ENCODE results near the gene U2AF2. TPM values are rescaled to one million over a fixed set of nuclear protein-coding genes. Genes with fewer than 3 reads are reported as not detected.
A peak's percentile ranks its signal among the peaks of the same experiment; 100 is the strongest.

U2AF2 gene
- total RNA-seq, 1 experiment from 2014 or later, result 343 TPM

DNA sequence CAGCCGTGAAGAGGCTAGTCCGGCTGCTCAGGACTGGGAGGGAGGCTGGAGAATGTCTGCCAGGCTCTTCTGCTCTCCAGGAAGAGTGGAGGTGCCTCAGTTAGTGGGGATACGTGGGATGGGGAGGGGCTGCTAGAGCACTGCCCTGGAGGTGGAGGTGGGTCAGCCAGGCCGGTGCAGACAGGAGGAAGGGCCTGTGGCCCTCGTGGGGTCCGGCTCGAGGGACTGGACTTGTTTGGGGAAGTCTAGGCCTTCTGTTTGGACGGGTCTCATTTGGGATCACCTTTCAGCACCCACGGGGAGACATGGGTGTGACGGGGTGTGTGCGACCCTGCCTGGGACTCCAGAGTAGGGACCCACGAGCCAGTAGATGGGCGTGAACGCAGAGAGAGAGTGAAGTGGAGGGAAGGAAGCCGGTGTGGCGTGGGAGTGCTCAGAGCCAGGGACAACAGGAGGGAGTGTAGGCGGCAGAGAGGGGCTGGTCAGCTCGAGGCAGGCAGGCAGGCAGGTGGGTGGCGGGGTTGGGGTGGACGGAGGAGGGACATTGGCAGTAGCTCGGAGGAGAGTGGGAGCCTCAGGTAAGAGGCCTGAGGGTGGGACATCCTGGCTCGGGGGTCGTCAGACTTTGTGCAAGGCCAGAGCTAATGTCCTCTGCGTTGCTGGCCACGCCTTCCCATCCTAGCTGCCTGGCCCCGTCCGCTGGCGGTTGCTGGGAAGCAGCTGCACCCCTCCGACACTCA, 31.6 kb downstream of the U2AF2 start:
- Histone ChIP-seq H3K9me3 (ENCODE audit: low read length) (no peaks in the 10 kb centered on the region), H3K27ac (ENCODE audit: low read length) (no peak overlapping the region), H3K9me2 (replicated peaks; ENCODE audit: low read length) (no peaks in the 10 kb centered on the region), H3K4me1 (ENCODE audit: insufficient read depth, low read length) (no peaks in the 10 kb centered on the region), H3K27me3 (ENCODE audit: low read length) (no peaks in the 10 kb centered on the region), H3K79me2 (ENCODE audit: low read length) (peaks cover 48% of the 10 kb centered on the region), H3K4me2 (ENCODE audit: low read length) (no peak overlapping the region), H3K4me3 (ENCODE audit: low read length) (no peak overlapping the region), H2AFZ (ENCODE audit: low read length) (no peak overlapping the region), H3F3A (ENCODE audit: low read length, unreplicated experiment) (no peaks in the 10 kb centered on the region), H3K9ac (ENCODE audit: low read length) (no peak overlapping the region), H3K36me3 (ENCODE audit: low read depth, low read length) (peaks cover 48% of the 10 kb centered on the region), H4K20me1 (ENCODE audit: low read length) (peaks cover 25% of the 10 kb centered on the region; the same call in 1 of the 2 replicates)
- DNase-seq, result no peak
- ATAC-seq, result no peak
- ChIA-PET CTCF (no interaction called here), POLR2A (ENCODE audit: unreplicated experiment) (no interaction called here)
- no TSS peak for BruUV-seq (replicated peaks)
- TF ChIP-seq EZH2phosphoT487 (IDR thresholded peaks at IDR 0.05; ENCODE audit: borderline replicate concordance, low read length), result no peak
- no peak for TF ChIP-seq EZH2 (IDR thresholded peaks at IDR 0.05; ENCODE audit: low read length, unreplicated experiment)
- intact Hi-C loops (cut with micrococcal nuclease), result no loop called here

DNA sequence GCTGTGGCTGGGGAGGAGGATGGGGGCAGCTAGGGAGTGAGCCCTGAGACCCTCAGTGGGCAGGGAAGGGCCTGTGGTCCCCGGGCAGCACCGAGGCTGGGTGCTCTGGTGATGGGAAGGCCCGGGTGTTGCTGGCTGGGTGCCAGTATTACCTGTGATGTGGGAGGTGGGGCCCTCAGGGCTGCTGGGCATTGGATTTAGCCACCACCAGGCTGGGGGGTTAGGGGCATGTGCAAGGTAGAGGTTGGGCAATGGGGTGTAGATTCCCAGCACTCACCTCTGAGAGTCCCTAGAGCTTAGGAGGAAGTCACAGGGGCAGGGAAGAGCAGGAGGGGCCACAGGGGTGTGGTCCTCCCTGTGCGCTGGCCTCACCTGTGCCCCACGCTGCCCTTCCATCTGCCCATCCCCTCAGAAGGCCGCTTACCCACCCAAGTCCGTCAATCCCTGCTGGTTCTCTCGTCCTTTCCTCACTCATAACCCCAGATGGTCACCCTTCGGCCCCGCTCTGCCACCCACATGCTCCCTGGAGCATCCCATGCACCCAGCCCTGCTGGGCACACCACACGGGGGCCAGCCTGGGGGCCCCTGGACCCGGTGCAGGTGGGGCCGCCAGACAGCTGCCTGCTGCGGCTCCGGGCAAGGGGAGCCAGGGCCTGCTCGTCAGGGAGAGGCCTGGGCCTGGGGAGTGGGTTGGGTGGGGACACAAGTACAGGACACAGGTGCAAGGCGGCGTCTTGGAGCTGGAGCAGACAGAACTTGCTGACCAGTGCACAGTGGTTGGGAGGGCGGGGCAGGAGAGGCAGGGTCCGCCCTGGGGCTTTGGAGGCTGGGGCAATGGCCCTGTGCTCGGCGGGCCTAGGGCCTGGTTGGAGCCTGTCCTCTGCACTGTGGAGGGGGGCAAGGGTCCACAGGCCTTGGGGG, 32.7 kb downstream of the U2AF2 start:
- TF ChIP-seq, protein P1, sequence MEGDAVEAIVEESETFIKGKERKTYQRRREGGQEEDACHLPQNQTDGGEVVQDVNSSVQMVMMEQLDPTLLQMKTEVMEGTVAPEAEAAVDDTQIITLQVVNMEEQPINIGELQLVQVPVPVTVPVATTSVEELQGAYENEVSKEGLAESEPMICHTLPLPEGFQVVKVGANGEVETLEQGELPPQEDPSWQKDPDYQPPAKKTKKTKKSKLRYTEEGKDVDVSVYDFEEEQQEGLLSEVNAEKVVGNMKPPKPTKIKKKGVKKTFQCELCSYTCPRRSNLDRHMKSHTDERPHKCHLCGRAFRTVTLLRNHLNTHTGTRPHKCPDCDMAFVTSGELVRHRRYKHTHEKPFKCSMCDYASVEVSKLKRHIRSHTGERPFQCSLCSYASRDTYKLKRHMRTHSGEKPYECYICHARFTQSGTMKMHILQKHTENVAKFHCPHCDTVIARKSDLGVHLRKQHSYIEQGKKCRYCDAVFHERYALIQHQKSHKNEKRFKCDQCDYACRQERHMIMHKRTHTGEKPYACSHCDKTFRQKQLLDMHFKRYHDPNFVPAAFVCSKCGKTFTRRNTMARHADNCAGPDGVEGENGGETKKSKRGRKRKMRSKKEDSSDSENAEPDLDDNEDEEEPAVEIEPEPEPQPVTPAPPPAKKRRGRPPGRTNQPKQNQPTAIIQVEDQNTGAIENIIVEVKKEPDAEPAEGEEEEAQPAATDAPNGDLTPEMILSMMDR (conservative IDR thresholded peaks at IDR 0.05; ENCODE audit: low read depth, low read length), result no peak
- TF ChIP-seq EZH2 (IDR thresholded peaks at IDR 0.05; ENCODE audit: low read length, unreplicated experiment), result no peak
- TF ChIP-seq EZH2phosphoT487 (IDR thresholded peaks at IDR 0.05; ENCODE audit: borderline replicate concordance, low read length), result no peak
- POLR2A ChIA-PET (ENCODE audit: unreplicated experiment), result no interaction called here
- no peaks in the 10 kb centered on the region for H3K9me2 ChIP-seq (replicated peaks; ENCODE audit: low read length)
- ATAC-seq (no peak), DNase-seq (no peak)
- peaks cover 38% of the 10 kb centered on the region for H3K79me2 ChIP-seq (ENCODE audit: low read length)
- H3K4me1 ChIP-seq (ENCODE audit: insufficient read depth, low read length), result no peaks in the 10 kb centered on the region
- H4K20me1 ChIP-seq (ENCODE audit: low read length), result peaks cover 22% of the 10 kb centered on the region; the same call in 1 of the 2 replicates
- H3F3A ChIP-seq (ENCODE audit: low read length, unreplicated experiment), result no peaks in the 10 kb centered on the region
- no peak overlapping the region for H3K27ac ChIP-seq (ENCODE audit: low read length)
- no peak overlapping the region for H3K4me3 ChIP-seq (ENCODE audit: low read length)
- peaks cover 43% of the 10 kb centered on the region for H3K36me3 ChIP-seq (ENCODE audit: low read depth, low read length)
- BruUV-seq (replicated peaks), result no TSS peak
- CTCF ChIA-PET, result no interaction called here
- H3K4me2 ChIP-seq (ENCODE audit: low read length), result no peak overlapping the region
- no peak overlapping the region for H2AFZ ChIP-seq (ENCODE audit: low read length)
- H3K9me3 ChIP-seq (ENCODE audit: low read length), result no peaks in the 10 kb centered on the region
- no peak overlapping the region for H3K9ac ChIP-seq (ENCODE audit: low read length)
- no peaks in the 10 kb centered on the region for H3K27me3 ChIP-seq (ENCODE audit: low read length)
- intact Hi-C loops (cut with micrococcal nuclease), result no loop called here

DNA sequence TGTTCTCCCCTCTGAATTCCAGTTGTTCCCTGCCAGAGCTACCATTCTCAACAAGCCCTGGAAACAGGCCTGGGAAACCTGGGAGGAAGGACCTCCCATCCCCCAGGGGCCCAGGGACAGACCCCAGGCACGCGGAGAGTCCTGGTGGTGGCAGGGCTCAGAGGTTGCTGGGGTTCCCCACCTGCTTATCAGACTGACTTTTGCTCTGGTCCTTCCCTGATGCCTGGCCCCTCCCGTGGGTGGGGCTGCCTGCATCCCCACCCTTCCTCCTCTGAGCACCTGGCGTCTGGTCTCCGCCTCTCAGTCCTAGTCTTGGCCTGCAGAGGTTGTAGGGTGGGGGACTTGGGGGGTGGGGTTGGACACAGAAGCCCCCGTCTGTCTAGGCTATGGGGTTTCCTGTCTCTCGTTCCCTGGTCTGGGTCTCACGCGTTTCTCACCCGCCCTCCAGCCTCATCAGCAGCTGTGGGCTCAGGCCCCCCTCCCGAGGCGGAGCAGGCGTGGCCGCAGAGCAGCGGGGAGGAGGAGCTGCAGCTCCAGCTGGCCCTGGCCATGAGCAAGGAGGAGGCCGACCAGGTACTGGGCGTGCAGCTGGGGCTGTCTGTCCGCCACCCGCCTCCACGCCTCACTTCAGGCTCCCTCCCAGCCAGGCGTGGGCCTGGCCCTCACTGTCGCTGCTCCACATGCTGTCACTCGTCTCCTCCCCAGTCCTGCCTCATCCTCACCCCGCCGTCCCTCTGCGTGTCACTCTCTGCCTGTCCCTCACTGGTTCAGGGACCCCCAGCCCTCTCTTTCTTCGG, 33.8 kb downstream of the U2AF2 start:
- Histone ChIP-seq H3K27ac (ENCODE audit: low read length) (no peak overlapping the region), H3K9ac (ENCODE audit: low read length) (no peak overlapping the region), H2AFZ (ENCODE audit: low read length) (no peak overlapping the region), H3K9me3 (ENCODE audit: low read length) (no peaks in the 10 kb centered on the region), H3K9me2 (replicated peaks; ENCODE audit: low read length) (no peaks in the 10 kb centered on the region), H4K20me1 (ENCODE audit: low read length) (peaks cover 18% of the 10 kb centered on the region; the same call in 1 of the 2 replicates), H3F3A (ENCODE audit: low read length, unreplicated experiment) (no peaks in the 10 kb centered on the region), H3K4me2 (ENCODE audit: low read length) (no peak overlapping the region), H3K4me3 (ENCODE audit: low read length) (no peak overlapping the region), H3K4me1 (ENCODE audit: insufficient read depth, low read length) (no peaks in the 10 kb centered on the region), H3K36me3 (ENCODE audit: low read depth, low read length) (peaks cover 49% of the 10 kb centered on the region), H3K27me3 (ENCODE audit: low read length) (no peaks in the 10 kb centered on the region), H3K79me2 (ENCODE audit: low read length) (peaks cover 32% of the 10 kb centered on the region)
- intact Hi-C loops (cut with micrococcal nuclease), result no loop called here
- BruUV-seq (replicated peaks), result no TSS peak
- DNase-seq (no peak), ATAC-seq (peak; percentile 16; the same call in 1 of the 2 replicates)
- ChIA-PET CTCF (no interaction called here), POLR2A (ENCODE audit: unreplicated experiment) (no interaction called here)
- TF ChIP-seq, protein P1 (conservative IDR thresholded peaks at IDR 0.05; ENCODE audit: low read depth, low read length), result no peak
